Nephron progenitor cell (in vitro differentiated cells): Measurements from ENCODE around the gene MTHFD1L.

Experiments
- DNase-seq: peaks from one replicate; pipeline ENCODE4 v3.0.0; 2021
- H3K27ac Mint-ChIP-seq: 2 replicates; pipeline ENCODE4 v1.8.0; 2021; ENCODE audit warnings: mild to moderate bottlenecking, moderate library complexity, mixed read lengths
- H3K27me3 Mint-ChIP-seq: 2 replicates; pipeline ENCODE4 v1.8.0; 2021; ENCODE audit warnings: mild to moderate bottlenecking, low read depth, mixed read lengths; ENCODE audit not compliant: poor library complexity
- H3K36me3 Mint-ChIP-seq: 2 replicates; pipeline ENCODE4 v1.8.0; 2021; ENCODE audit warnings: low read depth, mixed read lengths
- H3K4me1 Mint-ChIP-seq: 2 replicates; pipeline ENCODE4 v1.8.0; 2021; ENCODE audit warnings: mixed read lengths
- H3K4me3 Mint-ChIP-seq: 2 replicates; pipeline ENCODE4 v1.8.0; 2021; ENCODE audit warnings: mild to moderate bottlenecking, moderate library complexity, mixed read lengths
- H3K9me3 Mint-ChIP-seq: 2 replicates; pipeline ENCODE4 v1.8.0; 2021; ENCODE audit warnings: mild to moderate bottlenecking, moderate library complexity, mixed read lengths
- TF ChIP-seq, protein P1 (sequence below): fragments of 200-600 bp; sonication (generic); IDR thresholded peaks from 2 replicates; pipeline ENCODE4 v1.5.0; 2021; ENCODE audit warnings: antibody characterized with exemption

The MTHFD1L gene

DNA sequence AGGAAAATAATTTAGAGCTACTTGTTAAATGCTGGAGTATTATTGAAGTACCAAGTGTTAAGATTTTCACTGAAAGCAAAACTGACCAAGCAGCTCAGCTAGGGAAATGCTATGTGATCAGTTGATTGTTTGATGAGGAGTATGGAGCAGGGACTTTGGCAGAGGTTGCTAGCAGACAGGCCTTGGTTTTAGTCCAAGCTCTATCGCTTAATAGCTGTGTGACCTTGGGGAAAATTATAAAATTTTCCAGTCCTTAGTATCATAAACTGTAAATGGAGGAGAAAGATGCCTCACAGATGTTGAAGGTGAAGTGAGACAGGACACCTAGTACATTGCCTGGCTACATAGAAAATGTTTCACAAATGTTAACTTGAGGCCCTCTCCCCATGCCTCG is 136.6 kb downstream of the MTHFD1L start:
- H3K36me3 Mint-ChIP-seq, result peaks cover 21% of the 10 kb centered on the region
- no peak for DNase-seq
- H3K9me3 Mint-ChIP-seq, result no peaks in the 10 kb centered on the region
- peaks cover 45% of the 10 kb centered on the region for H3K4me1 Mint-ChIP-seq
- no peak overlapping the region for H3K4me3 Mint-ChIP-seq
- TF ChIP-seq, protein P1, sequence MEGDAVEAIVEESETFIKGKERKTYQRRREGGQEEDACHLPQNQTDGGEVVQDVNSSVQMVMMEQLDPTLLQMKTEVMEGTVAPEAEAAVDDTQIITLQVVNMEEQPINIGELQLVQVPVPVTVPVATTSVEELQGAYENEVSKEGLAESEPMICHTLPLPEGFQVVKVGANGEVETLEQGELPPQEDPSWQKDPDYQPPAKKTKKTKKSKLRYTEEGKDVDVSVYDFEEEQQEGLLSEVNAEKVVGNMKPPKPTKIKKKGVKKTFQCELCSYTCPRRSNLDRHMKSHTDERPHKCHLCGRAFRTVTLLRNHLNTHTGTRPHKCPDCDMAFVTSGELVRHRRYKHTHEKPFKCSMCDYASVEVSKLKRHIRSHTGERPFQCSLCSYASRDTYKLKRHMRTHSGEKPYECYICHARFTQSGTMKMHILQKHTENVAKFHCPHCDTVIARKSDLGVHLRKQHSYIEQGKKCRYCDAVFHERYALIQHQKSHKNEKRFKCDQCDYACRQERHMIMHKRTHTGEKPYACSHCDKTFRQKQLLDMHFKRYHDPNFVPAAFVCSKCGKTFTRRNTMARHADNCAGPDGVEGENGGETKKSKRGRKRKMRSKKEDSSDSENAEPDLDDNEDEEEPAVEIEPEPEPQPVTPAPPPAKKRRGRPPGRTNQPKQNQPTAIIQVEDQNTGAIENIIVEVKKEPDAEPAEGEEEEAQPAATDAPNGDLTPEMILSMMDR, result no peak
- peak overlapping the region; percentile 90 for H3K27ac Mint-ChIP-seq
- H3K27me3 Mint-ChIP-seq, result no peaks in the 10 kb centered on the region

- Mint-ChIP-seq H3K9me3 (no peaks in the 10 kb centered on the region), H3K27me3 (no peaks in the 10 kb centered on the region), H3K4me1 (peaks cover 47% of the 10 kb centered on the region), H3K4me3 (no peak overlapping the region), H3K27ac (peak overlapping the region; percentile 62), H3K36me3 (peaks cover 23% of the 10 kb centered on the region)
- TF ChIP-seq, protein P1, result no peak
- DNase-seq, result no peak
These were observed 137.0 kb downstream of the MTHFD1L start for GRCh38 chr6:151002491-151002935.

DNA sequence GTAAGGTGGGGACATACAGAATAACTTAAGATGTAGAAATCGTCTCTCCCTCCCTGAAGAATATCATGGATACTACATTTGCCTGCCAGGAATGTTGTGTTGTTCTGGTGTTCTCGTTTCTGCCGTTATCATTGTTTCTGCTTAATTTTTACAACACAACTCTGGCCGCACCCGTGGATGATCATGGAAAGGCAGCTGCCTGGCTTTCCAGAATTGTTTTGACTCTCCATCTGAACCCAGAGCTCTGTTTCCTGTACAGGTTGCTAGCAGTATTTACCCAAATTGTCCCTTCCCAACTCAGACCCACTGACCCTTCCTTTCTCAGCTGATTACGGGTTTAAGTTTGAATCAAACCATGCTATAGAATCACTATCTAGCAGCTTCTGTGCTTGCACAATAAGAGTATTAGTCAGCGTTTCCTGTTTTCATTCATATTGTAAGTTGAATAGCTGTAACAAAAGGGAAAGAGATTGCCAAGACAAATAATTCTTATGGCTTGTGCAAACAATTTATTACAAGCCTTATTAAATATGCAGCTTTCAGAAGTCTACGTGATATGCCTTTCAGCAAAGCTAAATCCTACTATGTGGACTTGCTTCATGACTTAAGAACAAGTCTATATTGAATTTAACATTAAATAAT is 139.0 kb downstream of the MTHFD1L start:
- Mint-ChIP-seq H3K4me1 (peaks cover 47% of the 10 kb centered on the region), H3K27me3 (no peaks in the 10 kb centered on the region), H3K4me3 (no peak overlapping the region), H3K9me3 (no peaks in the 10 kb centered on the region), H3K36me3 (peaks cover 26% of the 10 kb centered on the region), H3K27ac (no peak overlapping the region)
- TF ChIP-seq, protein P1, result no peak
- no peak for DNase-seq

GRCh38 chr6:151005164-151005563 is 139.7 kb downstream of the MTHFD1L start:
- Mint-ChIP-seq H3K4me3 (no peak overlapping the region), H3K27me3 (no peaks in the 10 kb centered on the region), H3K4me1 (peaks cover 47% of the 10 kb centered on the region), H3K27ac (peak overlapping the region; percentile 73), H3K36me3 (peaks cover 26% of the 10 kb centered on the region), H3K9me3 (no peaks in the 10 kb centered on the region)
- DNase-seq, result no peak
- TF ChIP-seq, protein P1, result no peak

GRCh38 chr6:151005896-151006632 is 140.6 kb downstream of the MTHFD1L start:
- no peaks in the 10 kb centered on the region for H3K9me3 Mint-ChIP-seq
- peaks cover 27% of the 10 kb centered on the region for H3K36me3 Mint-ChIP-seq
- H3K4me3 Mint-ChIP-seq, result no peak overlapping the region
- H3K4me1 Mint-ChIP-seq, result peaks cover 40% of the 10 kb centered on the region
- DNase-seq, result no peak
- peak overlapping the region; percentile 31 for H3K27ac Mint-ChIP-seq
- TF ChIP-seq, protein P1, result no peak
- no peaks in the 10 kb centered on the region for H3K27me3 Mint-ChIP-seq

DNA sequence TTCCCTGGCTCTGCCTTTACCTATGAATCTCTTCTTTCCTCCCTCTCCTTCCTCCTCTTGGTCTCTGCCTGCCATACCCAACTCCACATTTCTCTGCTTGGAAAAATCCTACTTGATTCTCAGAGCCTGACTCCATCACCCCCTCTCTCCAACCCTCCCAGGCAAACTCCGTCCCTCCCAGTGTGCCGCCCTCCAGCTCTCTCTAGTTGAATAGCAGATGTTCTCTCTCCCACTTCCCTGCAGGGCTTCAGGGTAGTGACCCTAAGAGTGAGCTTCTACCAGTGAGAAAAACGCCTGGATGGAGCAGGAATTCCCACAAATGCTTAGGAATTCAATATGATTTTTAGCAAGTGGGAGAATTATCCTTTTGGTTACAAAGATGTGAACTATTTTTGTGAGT is 141.6 kb downstream of the MTHFD1L start:
- Mint-ChIP-seq H3K4me3 (no peak overlapping the region), H3K36me3 (peaks cover 27% of the 10 kb centered on the region), H3K27ac (no peak overlapping the region), H3K27me3 (no peaks in the 10 kb centered on the region), H3K4me1 (peaks cover 30% of the 10 kb centered on the region), H3K9me3 (no peaks in the 10 kb centered on the region)
- TF ChIP-seq, protein P1, result no peak
- no peak for DNase-seq
